ENCODE results near the gene PEDS1.
"Not testable (repeated sequence)": the region's sequence is repeated elsewhere in the genome, so short reads cannot be mapped to it uniquely, and the experiment has no call there.

PEDS1 gene

DNA sequence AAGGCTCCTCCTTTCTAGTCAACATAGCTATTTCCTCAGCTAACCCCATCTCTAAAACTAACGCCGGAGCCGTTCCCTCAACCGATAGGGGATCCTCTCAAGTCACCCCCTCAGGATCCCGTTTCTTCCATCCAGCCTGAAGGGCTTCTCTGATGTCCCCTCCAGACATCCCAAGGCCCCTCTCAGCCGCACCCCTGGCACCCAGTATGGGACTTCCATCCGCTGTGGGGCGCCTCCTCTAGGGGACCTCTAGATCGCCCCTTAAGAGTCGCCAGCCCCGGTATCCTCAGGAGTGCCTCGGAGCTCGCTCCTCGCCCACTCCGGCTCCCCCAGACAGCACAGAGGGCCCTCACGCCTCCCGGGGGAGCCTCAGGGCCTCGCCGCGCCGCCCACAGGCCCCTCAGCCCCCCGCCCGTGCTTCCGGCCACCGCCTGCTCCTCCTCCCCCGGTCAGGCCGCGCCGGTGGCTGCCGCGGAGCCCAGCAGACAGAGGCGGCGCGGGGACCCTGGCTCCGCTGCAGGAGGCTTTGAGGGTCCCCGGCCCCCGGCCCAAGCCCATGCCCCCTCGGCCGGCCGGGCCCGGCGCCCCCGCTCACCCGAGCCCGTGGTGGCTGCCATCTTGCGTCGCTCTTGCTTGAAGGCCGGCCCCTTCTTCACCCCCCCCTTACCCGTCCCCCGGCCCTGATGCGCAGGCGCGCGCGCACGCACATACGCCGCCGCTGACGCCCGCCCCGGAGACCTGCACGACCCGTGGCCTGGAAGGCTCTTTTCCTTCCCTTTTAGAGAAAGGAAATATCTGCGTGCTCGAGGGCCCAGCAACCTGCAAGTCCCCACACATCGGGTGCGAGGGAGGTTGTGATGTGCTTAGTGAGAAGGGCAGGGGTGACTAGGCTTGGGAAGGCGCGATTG, 40.8 kb downstream of the PEDS1 start, which contains the start of gene UBE2V1:
Gene UBE2V1, minus strand, starts transcription at position 639 of the 908 bp plus-strand sequence. Its CDS starts 22 bp downstream, at position 617.
- peak within 1 kb of the TSS; percentile 98 for H3K4me3 Mint-ChIP-seq

DNA sequence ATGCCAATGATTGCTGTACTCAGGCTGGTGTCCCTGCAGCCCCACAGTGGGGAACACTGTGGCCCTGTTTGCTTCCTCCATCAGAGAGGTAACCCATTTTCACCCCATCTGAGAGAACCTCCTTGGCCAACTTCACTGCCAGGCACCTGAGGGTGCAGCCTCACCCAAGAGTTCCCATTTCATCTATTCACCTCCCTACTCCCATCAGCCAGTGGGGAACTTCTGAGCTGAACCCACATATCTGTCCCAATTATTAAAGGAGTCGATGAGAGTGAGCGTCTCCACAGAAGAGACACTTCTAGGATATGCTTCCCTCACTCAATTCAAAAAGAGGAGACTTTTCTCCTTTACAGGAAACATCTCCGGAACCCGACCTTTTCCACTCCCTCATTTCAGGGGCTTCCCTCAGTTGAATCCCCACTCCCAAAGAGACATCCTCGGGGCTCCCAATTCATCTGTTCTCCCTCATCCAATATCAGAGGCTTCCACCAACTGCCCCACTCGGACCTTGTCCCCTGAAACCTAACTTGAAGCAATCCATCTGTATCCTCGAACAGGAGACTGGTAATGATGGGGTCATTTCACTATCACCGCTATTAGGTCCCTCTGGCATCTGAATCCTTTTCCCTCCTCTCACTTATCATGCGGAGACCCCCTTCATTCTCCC, 41.6 kb downstream of the PEDS1 start:
- no peak for DNase-seq (ENCODE audit: low spot score in 2 of 2)
- no peak for ATAC-seq (ENCODE audit: low read depth)
- peaks cover 6% of the 10 kb centered on the region for H3K36me3 Mint-ChIP-seq

More for the DNA sequence above, 40.8 kb downstream of the PEDS1 start, which contains the start of gene UBE2V1:
- ATAC-seq (ENCODE audit: low read depth) = peak; percentile 78
- DNase-seq (ENCODE audit: low spot score in 2 of 2) = peak; percentile 78
- peak within 1 kb of the TSS; percentile 87 for H3K27ac Mint-ChIP-seq
- H3K27me3 Mint-ChIP-seq = no peaks in the 10 kb centered on the region
- H3K9me3 Mint-ChIP-seq = no peaks in the 10 kb centered on the region
- peaks cover 59% of the 10 kb centered on the region for H3K4me1 Mint-ChIP-seq
- H3K36me3 Mint-ChIP-seq = peaks cover 5% of the 10 kb centered on the region

DNA sequence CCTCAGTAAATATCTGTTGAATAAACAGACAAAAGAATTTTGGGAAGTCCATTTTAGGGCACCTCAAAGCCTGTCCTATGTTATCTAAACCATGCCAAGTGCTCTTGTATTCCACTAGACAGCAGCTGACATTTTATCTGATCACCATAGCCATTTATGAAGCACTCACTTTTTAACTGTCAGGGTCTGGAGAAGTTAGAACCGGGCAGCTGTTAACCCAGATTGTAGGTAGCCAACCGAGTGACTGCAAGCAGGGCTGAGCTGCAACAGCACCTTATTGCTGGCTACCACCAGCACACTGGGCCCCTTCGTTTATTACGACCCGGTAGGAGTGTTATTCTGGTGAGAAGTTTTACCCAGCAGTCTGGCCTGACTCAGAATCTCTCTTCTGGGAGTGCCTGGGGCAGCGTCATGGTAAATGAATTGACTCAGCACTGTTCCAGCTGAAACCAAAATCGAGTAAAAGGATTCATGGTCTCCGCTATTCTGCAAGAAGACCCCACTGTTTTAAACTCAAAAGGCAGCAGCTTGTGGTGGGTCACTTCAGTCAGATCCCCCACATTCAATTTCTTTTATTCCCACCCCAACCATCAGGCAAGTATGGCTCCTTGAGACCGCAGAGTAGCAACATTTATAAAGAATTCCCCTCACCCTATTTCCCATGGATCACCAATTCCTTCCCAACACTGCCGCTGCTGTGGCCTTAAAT, 42.2 kb downstream of the PEDS1 start:
- H3K27me3 Mint-ChIP-seq = no peaks in the 10 kb centered on the region
- peaks cover 6% of the 10 kb centered on the region for H3K36me3 Mint-ChIP-seq
- ATAC-seq (ENCODE audit: low read depth) = no peak
- H3K27ac Mint-ChIP-seq = peak overlapping the region; percentile 87
- DNase-seq (ENCODE audit: low spot score in 2 of 2) = no peak
- peaks cover 64% of the 10 kb centered on the region for H3K4me1 Mint-ChIP-seq
- no peaks in the 10 kb centered on the region for H3K9me3 Mint-ChIP-seq
- H3K4me3 Mint-ChIP-seq = peak overlapping the region; percentile 98

More for the DNA sequence above, 41.6 kb downstream of the PEDS1 start:
- Mint-ChIP-seq H3K4me3 (peak overlapping the region; percentile 98), H3K27me3 (no peaks in the 10 kb centered on the region), H3K27ac (peak overlapping the region; percentile 87), H3K4me1 (peaks cover 65% of the 10 kb centered on the region), H3K9me3 (no peaks in the 10 kb centered on the region)

DNA sequence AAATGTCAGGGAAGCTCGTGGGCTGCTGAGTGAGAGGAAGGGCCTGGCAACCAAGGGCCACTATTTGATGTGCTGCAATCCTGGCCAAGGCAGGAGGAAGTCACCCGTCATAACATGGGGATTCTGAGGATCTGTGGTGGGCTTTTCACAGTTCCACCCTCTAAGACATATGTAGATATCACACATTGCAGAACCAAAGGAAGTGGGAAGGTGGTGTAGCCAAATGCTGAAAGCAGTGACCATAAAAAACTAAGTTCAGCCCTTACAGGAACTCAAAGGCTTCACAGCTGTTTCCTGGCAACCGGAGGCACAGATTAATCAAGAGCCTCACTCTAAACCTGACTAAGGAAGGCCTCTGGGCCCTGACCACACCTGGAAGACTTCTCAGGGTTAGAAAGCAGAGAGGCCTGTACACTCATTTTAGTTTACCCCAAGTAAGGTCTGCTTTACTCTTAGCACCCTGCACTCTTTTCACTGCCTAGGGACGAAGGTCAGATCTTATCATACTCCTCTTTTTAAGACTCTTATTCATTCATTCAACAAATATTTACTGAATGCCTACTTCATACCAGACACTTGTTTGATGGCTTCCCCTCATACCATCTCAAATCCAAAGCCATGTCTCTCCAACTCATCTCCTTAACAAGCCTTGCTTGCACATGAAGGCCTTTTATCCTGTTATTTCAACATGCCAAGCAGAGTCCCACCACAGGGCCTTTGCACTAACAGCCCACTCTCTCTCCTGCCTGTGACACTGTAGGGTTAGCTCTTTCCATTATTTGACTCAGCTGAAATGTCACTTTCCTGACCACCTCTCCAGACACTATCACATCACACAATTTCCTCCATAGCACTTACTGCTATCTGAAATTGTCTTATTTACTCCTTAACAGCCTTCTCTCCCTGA, 43.1 kb downstream of the PEDS1 start:
- Mint-ChIP-seq H3K9me3 (no peaks in the 10 kb centered on the region), H3K4me1 (peaks cover 62% of the 10 kb centered on the region), H3K27ac (peak overlapping the region; percentile 87), H3K27me3 (no peaks in the 10 kb centered on the region), H3K4me3 (peak overlapping the region; percentile 64), H3K36me3 (peaks cover 6% of the 10 kb centered on the region)
- ATAC-seq (ENCODE audit: low read depth) = peak; percentile 40
- DNase-seq (ENCODE audit: low spot score in 2 of 2) = no peak

DNA sequence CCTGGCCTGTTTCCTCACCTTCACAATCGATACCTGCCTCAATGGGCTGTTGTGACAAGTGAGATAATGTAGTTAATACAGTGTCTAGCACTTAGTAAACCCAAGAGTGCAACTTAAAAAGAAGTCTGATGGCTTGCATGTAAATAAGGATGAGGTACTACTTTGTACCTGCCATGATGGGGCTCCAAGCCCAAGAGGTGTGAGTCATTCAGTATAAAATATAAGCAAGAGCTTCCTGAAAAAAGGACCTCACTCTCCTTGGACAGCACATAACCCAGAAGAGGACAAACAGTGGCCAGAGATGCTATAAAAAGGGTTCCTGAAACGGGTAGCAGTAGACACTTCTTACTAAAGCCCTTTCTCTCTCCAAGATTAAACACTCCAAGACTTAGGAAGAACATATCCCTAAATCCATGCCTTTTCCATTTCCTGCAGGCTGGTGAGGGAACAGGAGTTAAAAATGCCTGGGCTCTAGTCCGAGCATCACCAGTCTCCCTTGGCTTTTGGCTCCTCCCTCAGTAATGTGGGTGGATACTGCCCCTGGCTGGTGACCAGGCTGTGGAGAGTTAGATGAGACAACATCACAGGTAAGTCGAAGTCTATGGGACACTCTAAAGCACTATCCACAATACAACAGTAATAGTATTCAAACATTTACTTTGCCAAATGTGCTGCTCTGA, 44.8 kb downstream of the PEDS1 start:
- Mint-ChIP-seq H3K4me1 (peaks cover 53% of the 10 kb centered on the region), H3K9me3 (no peaks in the 10 kb centered on the region), H3K27ac (peak overlapping the region; percentile 65), H3K4me3 (no peak overlapping the region), H3K27me3 (no peaks in the 10 kb centered on the region), H3K36me3 (peaks cover 7% of the 10 kb centered on the region)
- DNase-seq (ENCODE audit: low spot score in 2 of 2) (no peak), ATAC-seq (ENCODE audit: low read depth) (no peak)

DNA sequence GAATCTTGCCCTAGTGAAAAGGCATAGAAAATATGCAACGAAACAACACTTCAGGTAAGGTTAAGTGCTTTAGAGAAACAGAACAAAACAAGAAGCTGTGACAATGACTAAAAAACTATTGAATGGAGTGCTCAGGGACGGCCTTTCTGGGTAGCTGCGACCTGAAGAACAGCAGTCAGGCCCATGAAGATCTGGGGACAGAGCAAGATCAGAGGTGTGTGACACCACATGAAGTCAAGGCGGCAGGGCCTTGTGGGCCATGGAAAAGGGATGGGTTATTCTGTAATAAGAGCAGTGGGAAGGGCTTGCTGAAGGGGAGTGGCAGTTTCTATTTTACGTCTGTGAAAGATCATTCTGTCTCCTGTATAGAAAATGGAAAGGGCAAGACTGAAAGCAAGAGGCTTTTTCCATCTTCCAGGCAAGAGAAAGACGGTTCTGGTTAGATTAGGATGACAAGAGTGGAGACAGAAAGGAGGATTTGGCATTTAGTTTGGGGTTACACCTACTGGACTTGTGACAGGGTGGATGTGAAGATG, 45.7 kb downstream of the PEDS1 start:
- no peaks in the 10 kb centered on the region for H3K27me3 Mint-ChIP-seq
- H3K27ac Mint-ChIP-seq = peak overlapping the region; percentile 65
- H3K4me3 Mint-ChIP-seq = no peak overlapping the region
- peaks cover 9% of the 10 kb centered on the region for H3K36me3 Mint-ChIP-seq
- H3K4me1 Mint-ChIP-seq = peaks cover 54% of the 10 kb centered on the region
- DNase-seq (ENCODE audit: low spot score in 2 of 2) (no peak), ATAC-seq (ENCODE audit: low read depth) (no peak)
- no peaks in the 10 kb centered on the region for H3K9me3 Mint-ChIP-seq

DNA sequence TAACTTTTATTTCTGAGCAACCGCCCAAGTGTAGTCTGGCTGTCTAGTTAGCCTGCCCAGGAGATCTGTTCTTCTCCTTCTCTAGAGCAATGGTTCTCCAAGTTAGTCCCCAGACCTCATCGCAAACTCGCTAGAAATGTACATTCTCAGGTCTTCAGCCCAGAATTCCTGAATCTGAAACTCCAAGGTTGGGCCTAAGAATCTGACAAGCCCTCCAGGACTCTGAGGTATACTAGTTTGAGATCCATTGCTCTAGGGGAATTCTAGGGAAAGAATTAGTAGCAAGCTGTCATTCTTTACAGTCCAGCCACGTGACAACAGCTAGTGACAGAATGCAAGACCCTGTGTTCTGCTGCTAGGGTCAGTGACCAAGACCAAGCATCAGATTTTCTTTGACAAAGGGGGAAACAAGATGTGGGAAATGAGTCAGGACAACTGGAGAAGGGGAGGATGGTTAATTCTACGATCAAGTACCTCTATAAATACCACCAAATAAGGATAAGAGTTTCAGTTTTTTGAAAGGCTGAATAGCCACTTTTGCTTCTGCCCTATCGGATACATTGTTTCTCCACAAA, 46.4 kb downstream of the PEDS1 start:
- H3K4me1 Mint-ChIP-seq = peaks cover 54% of the 10 kb centered on the region
- H3K27me3 Mint-ChIP-seq = no peaks in the 10 kb centered on the region
- no peak for ATAC-seq (ENCODE audit: low read depth)
- H3K36me3 Mint-ChIP-seq = peaks cover 12% of the 10 kb centered on the region
- DNase-seq (ENCODE audit: low spot score in 2 of 2) = no peak
- H3K4me3 Mint-ChIP-seq = no peak overlapping the region
- peak overlapping the region; percentile 65 for H3K27ac Mint-ChIP-seq
- H3K9me3 Mint-ChIP-seq = no peaks in the 10 kb centered on the region

DNA sequence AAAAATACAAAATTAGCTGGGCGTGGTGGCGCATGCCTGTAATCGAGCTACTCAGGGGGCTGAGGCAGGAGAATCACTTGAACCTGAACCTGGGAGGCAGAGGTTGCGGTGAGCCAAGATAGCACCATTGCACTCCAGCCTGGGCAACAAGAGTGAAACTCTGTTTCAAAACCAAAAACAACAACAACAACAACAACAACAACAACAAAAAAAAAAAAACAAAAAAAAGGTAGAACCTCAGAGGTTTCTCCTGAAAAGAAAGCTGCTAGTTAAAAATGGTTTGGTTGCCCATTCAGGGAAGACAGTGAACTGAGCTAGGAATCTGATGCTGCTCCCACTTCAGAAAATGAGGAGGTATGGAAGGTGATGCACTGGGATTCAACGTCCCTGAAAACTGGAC, 46.9 kb downstream of the PEDS1 start:
- not testable (repeated sequence) for ATAC-seq (ENCODE audit: low read depth); H3K4me3 Mint-ChIP-seq; H3K9me3 Mint-ChIP-seq; H3K27ac Mint-ChIP-seq; DNase-seq (ENCODE audit: low spot score in 2 of 2); H3K27me3 Mint-ChIP-seq
- H3K4me1 Mint-ChIP-seq = peaks cover 54% of the 10 kb centered on the region
- H3K36me3 Mint-ChIP-seq = peaks cover 12% of the 10 kb centered on the region

Measured in memory B cell (primary cell).